T1000 (cell line): ENCODE results near the gene CHD1.

Source experiments
- DNase-seq: peaks from one replicate; lab custom pipeline; 2025; ENCODE audit warnings: mixed read lengths; lab: John Stamatoyannopoulos, UW

The CHD1 gene

GRCh38 chr5:98810206-98810605, 118.6 kb downstream of the CHD1 start:
- no peak for DNase-seq

- no peak for DNase-seq
Observed at GRCh38 chr5:98807806-98808205, 121.0 kb downstream of the CHD1 start.

- DNase-seq: no peak
Observed at GRCh38 chr5:98805070-98805469, 123.7 kb downstream of the CHD1 start.

DNA sequence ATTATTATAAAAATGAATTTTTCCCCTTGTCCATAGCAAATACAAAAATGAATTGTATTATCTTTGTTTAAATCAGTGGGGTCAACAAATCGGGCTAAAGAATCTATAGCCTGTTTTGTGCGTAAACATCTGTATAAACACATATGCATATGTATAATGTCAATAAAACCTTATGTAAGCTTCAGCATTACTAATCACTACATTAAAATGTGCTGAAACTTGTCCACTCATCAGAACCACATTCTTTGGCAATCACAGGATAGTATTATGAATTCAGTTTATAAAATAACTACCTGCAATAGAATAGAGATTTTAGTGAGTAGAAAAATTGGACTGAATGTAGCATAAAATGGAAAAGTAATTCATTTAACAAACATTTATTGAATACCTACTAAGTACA, 124.7 kb downstream of the CHD1 start:
- no peak for DNase-seq
